Liver (tissue), 9 donors: Measurements from ENCODE around the gene KCNT1. TPM values are rescaled to one million over a fixed set of nuclear protein-coding genes. Genes with fewer than 3 reads are reported as not detected.

Experiments
- DNase-seq: peaks from one replicate; pipeline ENCODE4 v3.0.0-alpha.2; 2017; ENCODE audit warnings: low spot score
- H3K27ac ChIP-seq, 2 donors: one replicate each; pipeline ENCODE4 v1.7.0; 2013; ENCODE audit warnings: inconsistent platforms in 2 of 2, low read length in 2 of 2, control low read depth in 1 of 2, low read depth in 1 of 2, mild to moderate bottlenecking in 1 of 2
- H3K27me3 ChIP-seq, 4 donors: one replicate each; pipeline versions ENCODE4 v1.6.1 to v1.7.0; 2013; ENCODE audit warnings: low read length in 3 of 4, inconsistent platforms in 1 of 4, mild to moderate bottlenecking in 1 of 4, moderate library complexity in 1 of 4; ENCODE audit not compliant: control insufficient read depth in 4 of 4, insufficient read depth in 4 of 4
- H3K36me3 ChIP-seq, 4 donors: one replicate each; pipeline versions ENCODE4 v1.6.1 to v1.7.0; 2013; ENCODE audit warnings: low read length in 3 of 4, mild to moderate bottlenecking in 3 of 4, low read depth in 1 of 4, moderate library complexity in 1 of 4; ENCODE audit not compliant: control insufficient read depth in 4 of 4, insufficient read depth in 3 of 4
- H3K4me1 ChIP-seq, 4 donors: one replicate each; pipeline versions ENCODE4 v1.6.1 to v1.7.0; 2013; ENCODE audit warnings: low read length in 3 of 4, mild to moderate bottlenecking in 3 of 4, moderate library complexity in 1 of 4; ENCODE audit not compliant: control insufficient read depth in 4 of 4, insufficient read depth in 4 of 4
- H3K4me3 ChIP-seq, 3 donors: one replicate each; pipeline versions ENCODE4 v1.6.1 to v1.7.0; 2013; ENCODE audit warnings: low read length in 3 of 3, control low read depth in 1 of 3, low read depth in 1 of 3, mild to moderate bottlenecking in 1 of 3
- H3K9ac ChIP-seq, 2 donors: one replicate each; pipeline ENCODE4 v1.7.0; 2013; ENCODE audit warnings: low read length in 2 of 2, mild to moderate bottlenecking in 2 of 2, moderate library complexity in 2 of 2, control low read depth in 1 of 2, low read depth in 1 of 2
- H3K9me3 ChIP-seq, 4 donors: one replicate each; pipeline versions ENCODE4 v1.6.1 to v1.7.0; 2013; ENCODE audit warnings: low read length in 3 of 4; ENCODE audit not compliant: control insufficient read depth in 4 of 4
- EGR1 ChIP-seq, 2 donors: IDR thresholded peaks; 2 replicates each; pipeline ENCODE4 v1.6.1; 2016 to 2018; ENCODE audit warnings: antibody characterized with exemption in 2 of 2, low read depth in 2 of 2
- FOXA1 ChIP-seq: IDR thresholded peaks from 2 replicates; pipeline ENCODE4 v1.6.1; 2016; ENCODE audit warnings: antibody characterized with exemption
- FOXA2 ChIP-seq: IDR thresholded peaks from 2 replicates; pipeline ENCODE4 v1.6.1; 2016; ENCODE audit warnings: antibody characterized with exemption
- HNF4G ChIP-seq: IDR thresholded peaks from 2 replicates; pipeline ENCODE4 v1.6.1; 2016; ENCODE audit warnings: antibody characterized with exemption
- JUND ChIP-seq, 2 donors: IDR thresholded peaks; 2 replicates each; pipeline ENCODE4 v1.6.1; 2016; ENCODE audit warnings: antibody characterized with exemption in 2 of 2
- NR2F2 ChIP-seq: IDR thresholded peaks from 2 replicates; pipeline ENCODE4 v1.6.1; 2016; ENCODE audit warnings: antibody characterized with exemption
- RAD21 ChIP-seq, 2 donors: IDR thresholded peaks; 2 replicates each; pipeline ENCODE4 v1.6.1; 2016; ENCODE audit warnings: antibody characterized with exemption in 2 of 2, mild to moderate bottlenecking in 2 of 2
- REST ChIP-seq: IDR thresholded peaks from 2 replicates; pipeline ENCODE4 v1.6.1; 2016; ENCODE audit warnings: antibody characterized with exemption, mild to moderate bottlenecking
- RXRA ChIP-seq, 2 donors: IDR thresholded peaks; 2 replicates each; pipeline ENCODE4 v1.6.1; 2017 to 2018; ENCODE audit warnings: antibody characterized with exemption in 2 of 2, mild to moderate bottlenecking in 1 of 2
- SP1 ChIP-seq: IDR thresholded peaks from 2 replicates; pipeline ENCODE4 v1.6.1; 2018; ENCODE audit warnings: antibody characterized with exemption, mild to moderate bottlenecking
- ZBTB33 ChIP-seq: IDR thresholded peaks from 2 replicates; pipeline ENCODE4 v1.6.1; 2016; ENCODE audit warnings: antibody characterized with exemption
- whole genome bisulfite sequencing: extraction: QIAGEN DNeasy Blood & Tissue Kit; methylation state at CpG from one replicate; pipeline ENCODE4 v1.1.7; 2013; 5-methylcytosine and 5-hydroxymethylcytosine counted together
- polyA plus RNA-seq, 2 donors: library from polyadenylated mRNA; stranded (reverse) in 1 of 2; unstranded in 1 of 2; fragments of 200-250 nt in 1 of 2; fragments of >200 nt in 1 of 2; fragmentation: Nextera tagmentation in 1 of 2; extraction: Ambion mirVana in 1 of 2; gene quantifications; one replicate each; pipeline versions ENCODE4 v1.2.1 to v1.2.3, GENCODE V29; 2013 to 2015
- total RNA-seq, 2 donors: library from RNA; depleted of rRNA; stranded (reverse); fragments of >200 nt; gene quantifications; one replicate each; pipeline ENCODE4 v1.2.3, GENCODE V29; 2014
- TF ChIP-seq, protein P1 (sequence below): IDR thresholded peaks from 2 replicates; pipeline ENCODE4 v1.6.1; 2016; ENCODE audit warnings: antibody characterized with exemption
- donor health status: healthy.
- donor health status: healthy.
- donor health status: healthy.
- donor health status: healthy.
- donor health status: healthy.

The KCNT1 gene
- total and polyA plus RNA-seq, 4 donors, result 0.08 TPM; not detected in 2

DNA sequence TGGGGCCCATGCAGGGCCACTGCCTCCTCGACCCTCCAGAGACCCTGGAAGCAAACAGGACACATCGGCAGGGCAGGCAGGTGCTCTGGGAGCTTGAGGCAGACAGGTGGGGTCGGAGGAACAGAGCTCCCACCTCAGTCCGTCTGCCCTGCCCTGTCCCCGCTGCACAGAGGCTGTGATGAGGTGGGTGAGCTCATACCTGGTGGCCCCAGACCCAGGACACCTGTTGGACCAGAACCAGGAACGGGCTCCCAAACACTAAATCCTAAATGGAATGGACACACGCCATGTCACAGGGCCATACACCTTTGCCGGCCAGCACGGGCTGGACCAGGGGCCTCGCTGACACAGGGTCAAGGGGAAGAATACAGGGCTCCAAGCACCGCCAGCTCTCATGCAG is 8.2 kb upstream of the KCNT1 start:
- Histone ChIP-seq H3K4me1 (no peaks in the 10 kb centered on the region), H3K4me3 (no peak overlapping the region), H3K36me3 (no peaks in the 10 kb centered on the region), H3K9me3 (no peaks in the 10 kb centered on the region), H3K27ac (no peak overlapping the region), H3K27me3 (peaks cover 0 to 5% (median 1%) of the 10 kb centered on the region in 4 donors), H3K9ac (no peak overlapping the region)
- 67% methylated on average over 11 of the region's 11 CpGs for WGBS
- no peak for DNase-seq
- TF ChIP-seq JUND (IDR thresholded peaks at IDR 0.05), result no peak
- TF ChIP-seq ZBTB33, result no peak
- TF ChIP-seq SP1, result no peak
- no peak for TF ChIP-seq RXRA (IDR thresholded peaks at IDR 0.05)
- TF ChIP-seq HNF4G, result no peak
- no peak for TF ChIP-seq FOXA1

DNA sequence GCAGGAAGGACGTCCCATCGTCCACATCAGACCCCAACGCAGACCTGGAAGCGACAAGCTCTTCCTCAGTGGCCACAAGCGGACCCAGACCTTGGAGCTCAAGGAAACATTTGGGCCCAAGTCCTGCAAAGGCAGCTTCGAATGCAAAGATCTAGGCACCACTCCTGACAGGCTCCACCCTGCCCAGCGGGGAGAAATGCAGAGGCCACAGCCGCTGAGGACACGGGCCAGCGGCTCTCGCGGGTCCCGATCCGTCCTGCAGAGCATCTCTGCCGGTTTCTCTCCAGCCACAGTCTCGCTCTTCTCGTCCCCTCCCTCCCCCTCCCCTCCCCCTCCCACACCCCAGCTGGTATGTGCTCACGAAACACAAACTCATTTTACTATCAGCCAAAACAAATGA is 7.6 kb upstream of the KCNT1 start:
- WGBS, result 59% methylated on average over 18 of the region's 18 CpGs
- Histone ChIP-seq H3K36me3 (no peaks in the 10 kb centered on the region), H3K9me3 (no peaks in the 10 kb centered on the region), H3K4me3 (no peak overlapping the region), H3K4me1 (no peaks in the 10 kb centered on the region), H3K27ac (no peak overlapping the region), H3K9ac (no peak overlapping the region), H3K27me3 (peaks cover 0 to 5% (median 1%) of the 10 kb centered on the region in 4 donors)
- TF ChIP-seq FOXA2, result no peak
- no peak for TF ChIP-seq RAD21 (IDR thresholded peaks at IDR 0.05)
- TF ChIP-seq, protein P1, sequence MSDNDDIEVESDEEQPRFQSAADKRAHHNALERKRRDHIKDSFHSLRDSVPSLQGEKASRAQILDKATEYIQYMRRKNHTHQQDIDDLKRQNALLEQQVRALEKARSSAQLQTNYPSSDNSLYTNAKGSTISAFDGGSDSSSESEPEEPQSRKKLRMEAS, result no peak
- TF ChIP-seq EGR1 (IDR thresholded peaks at IDR 0.05; ENCODE audit: low read depth in 2 of 2), result no peak
- TF ChIP-seq REST, result no peak
- TF ChIP-seq ZBTB33, result no peak
- TF ChIP-seq NR2F2, result no peak
- no peak for TF ChIP-seq FOXA1
- no peak for DNase-seq
